H1 (cell line): ENCODE measurements around the gene EFCAB6. TPM values are rescaled to one million over a fixed set of nuclear protein-coding genes. Genes with fewer than 3 reads are reported as not detected.

Experiments
- ATF3 ChIP-seq: IDR thresholded peaks from 2 replicates; pipeline ENCODE4 v1.6.1; 2011; ENCODE audit warnings: low read depth, mild to moderate bottlenecking, low read length; ENCODE audit not compliant: insufficient read depth
- CHD7 ChIP-seq: fragments of 300-600 bp; sonication (generic); IDR thresholded peaks from 2 replicates; pipeline ENCODE4 v1.7.1; 2012; ENCODE audit warnings: low read length, moderate library complexity, mild to moderate bottlenecking, inconsistent platforms; ENCODE audit not compliant: insufficient replicate concordance
- CTCF ChIP-seq, 3 experiments: IDR thresholded peaks; 1 replicate in 2 of 3; 2 replicates in 1 of 3; pipeline versions ENCODE4 v1.5.1 to v1.6.1; 2011; ENCODE audit warnings: low read length in 3 of 3, mild to moderate bottlenecking in 3 of 3, inconsistent platforms in 2 of 3, low read depth in 1 of 3, moderate library complexity in 1 of 3; ENCODE audit not compliant: insufficient read depth in 1 of 3; ENCODE audit errors: control extremely low read depth in 1 of 3
- KDM4A ChIP-seq: IDR thresholded peaks from one replicate; pipeline ENCODE4 v1.7.1; 2012; ENCODE audit warnings: low read depth, mild to moderate bottlenecking, moderate library complexity, low read length, inconsistent platforms; ENCODE audit not compliant: severe bottlenecking
- POU5F1 ChIP-seq: IDR thresholded peaks from 2 replicates; pipeline ENCODE4 v1.6.1; 2011; ENCODE audit warnings: low read depth, mild to moderate bottlenecking, low read length, moderate library complexity
- RBBP5 ChIP-seq: IDR thresholded peaks from 2 replicates; pipeline ENCODE4 v1.7.1; 2012; ENCODE audit warnings: low read depth, mild to moderate bottlenecking, inconsistent platforms, low read length, moderate library complexity, borderline replicate concordance
- RXRA ChIP-seq: IDR thresholded peaks from 2 replicates; pipeline ENCODE4 v1.6.1; 2011; ENCODE audit warnings: low read depth, mild to moderate bottlenecking, low read length, moderate library complexity; ENCODE audit not compliant: insufficient read depth
- SUZ12 ChIP-seq: fragments of 200-600 bp; sonication (generic); IDR thresholded peaks from 2 replicates; pipeline ENCODE4 v1.6.1; 2012; ENCODE audit warnings: mild to moderate bottlenecking, inconsistent platforms, low read length, moderate library complexity, mixed read lengths
- polyA plus RNA-seq, 7 experiments: library from polyadenylated mRNA; depleted of rRNA in 3 of 7; stranded (reverse) in 5 of 7; unstranded in 2 of 7; fragments of >200 nt in 5 of 7; fragments of 200-250 nt in 2 of 7; gene quantifications; 1 replicate in 5 of 7; 2 replicates in 1 of 7; 4 replicates in 1 of 7; pipeline versions ENCODE4 v1.2.1 to v1.2.3, GENCODE V29; 2011 to 2013; ENCODE audit warnings: missing spikeins in 2 of 7, mixed read lengths in 2 of 7
- total RNA-seq: library from RNA; stranded (reverse); fragmentation: NEBNext Ultra II Directional; extraction: Animal tissue kit (Norgen Biotek cat#: 25700); gene quantifications from 2 replicates; pipeline ENCODE4 v1.2.1, GENCODE V29; 2021

Gene EFCAB6
- total and polyA plus RNA-seq, 2 of the 8 experiments (the other 6 are each of a cell fraction or from before 2014, with no cell fraction given): 0.32 to 1.7 TPM

- TF ChIP-seq CHD7 (no peak), RBBP5 (no peak), ATF3 (no peak), RXRA (no peak), CTCF (IDR thresholded peaks at IDR 0.05; ENCODE audit: control extremely low read depth in 1 of 3, insufficient read depth in 1 of 3, low read depth in 1 of 3, low read length in 3 of 3) (no peak), KDM4A (no peak), POU5F1 (no peak), SUZ12 (no peak)
Measured at GRCh38 chr22:43631201-43631600, 180.9 kb downstream of the EFCAB6 start (continued).
